KMS-11 (cell line): ENCODE measurements around the gene SYTL1.

Experiments used
- H2AFZ ChIP-seq: fragments of 200-600 bp; sonication (generic); 2 replicates; pipeline ENCODE4 v1.6.1; 2016; ENCODE audit warnings: antibody characterized with exemption, mixed run types, low read depth
- H3K27ac ChIP-seq: fragments of 200-600 bp; sonication (generic); 2 replicates; pipeline ENCODE4 v1.6.1; 2016; ENCODE audit warnings: mild to moderate bottlenecking, mixed run types
- H3K27me3 ChIP-seq: fragments of 200-600 bp; sonication (generic); 2 replicates; pipeline ENCODE4 v1.6.1; 2017; ENCODE audit warnings: mild to moderate bottlenecking, low read depth, mixed run types, moderate library complexity; ENCODE audit not compliant: insufficient read depth
- H3K36me3 ChIP-seq: fragments of 200-600 bp; sonication (generic); 2 replicates; pipeline ENCODE4 v1.6.1; 2017; ENCODE audit warnings: mild to moderate bottlenecking, mixed run types; ENCODE audit not compliant: insufficient read depth
- H3K4me1 ChIP-seq: fragments of 200-600 bp; sonication (generic); 2 replicates; pipeline ENCODE4 v1.6.1; 2016; ENCODE audit warnings: mild to moderate bottlenecking, low read depth, mixed run types; ENCODE audit not compliant: poor library complexity, severe bottlenecking
- H3K4me2 ChIP-seq: fragments of 200-600 bp; sonication (generic); 2 replicates; pipeline ENCODE4 v1.7.0; 2016; ENCODE audit warnings: mild to moderate bottlenecking, mixed run types
- H3K4me3 ChIP-seq: fragments of 200-600 bp; sonication (generic); IDR thresholded peaks from 2 replicates; pipeline ENCODE4 v1.6.1; 2017; ENCODE audit warnings: low read depth, low read length, mixed read lengths; ENCODE audit not compliant: insufficient read depth
- H3K79me2 ChIP-seq: fragments of 200-600 bp; sonication (generic); 2 replicates; pipeline ENCODE4 v1.6.1; 2016; ENCODE audit warnings: low read depth, mixed run types; ENCODE audit not compliant: insufficient read depth
- H3K9ac ChIP-seq: fragments of 200-600 bp; sonication (generic); 2 replicates; pipeline ENCODE4 v1.6.1; 2016; ENCODE audit warnings: mild to moderate bottlenecking, mixed run types
- H4K20me1 ChIP-seq: fragments of 200-600 bp; sonication (generic); 2 replicates; pipeline ENCODE4 v1.6.1; 2016; ENCODE audit warnings: mild to moderate bottlenecking, mixed run types; ENCODE audit not compliant: insufficient read depth
- CTCF ChIP-seq: fragments of 200-600 bp; sonication (generic); conservative IDR thresholded peaks from 2 replicates; pipeline ENCODE4 v1.6.1; 2017; ENCODE audit warnings: low read depth, mild to moderate bottlenecking, antibody characterized with exemption, low read length, moderate library complexity, mixed read lengths

The SYTL1 gene

GRCh38 chr1:27374362-27375086 lies 32.7 kb downstream of the SYTL1 start, which contains the start of gene FCN3:
Gene FCN3 (minus strand): TSS chr1:27374824. CDS start chr1:27374818, 6 bp downstream.
- no peaks in the 10 kb centered on the region for H3K79me2 ChIP-seq
- TF ChIP-seq CTCF = no peak
- H3K36me3 ChIP-seq = no peaks in the 10 kb centered on the region
- H4K20me1 ChIP-seq = no peaks in the 10 kb centered on the region
- H3K4me1 ChIP-seq = no peaks in the 10 kb centered on the region
- no peak within 1 kb of the TSS for H2AFZ ChIP-seq
- no peaks in the 10 kb centered on the region for H3K27me3 ChIP-seq
- H3K27ac ChIP-seq = no peak within 1 kb of the TSS
- H3K4me3 ChIP-seq = no peak within 1 kb of the TSS
- no peak within 1 kb of the TSS for H3K9ac ChIP-seq
- H3K4me2 ChIP-seq = no peak within 1 kb of the TSS

- no peak overlapping the region for H3K4me3 ChIP-seq
- H4K20me1 ChIP-seq = no peaks in the 10 kb centered on the region
- no peaks in the 10 kb centered on the region for H3K4me1 ChIP-seq
- H3K36me3 ChIP-seq = no peaks in the 10 kb centered on the region
- no peak for TF ChIP-seq CTCF
- no peak overlapping the region for H3K27ac ChIP-seq
- peaks cover 7% of the 10 kb centered on the region for H3K27me3 ChIP-seq
- no peaks in the 10 kb centered on the region for H3K79me2 ChIP-seq
- H3K4me2 ChIP-seq = no peak overlapping the region
- no peak overlapping the region for H2AFZ ChIP-seq
- H3K9ac ChIP-seq = no peak overlapping the region
Measured at GRCh38 chr1:27377760-27378495, 36.1 kb downstream of the SYTL1 start.

GRCh38 chr1:27379564-27380122 lies 37.8 kb downstream of the SYTL1 start:
- H3K27ac ChIP-seq = no peak overlapping the region
- no peak overlapping the region for H3K9ac ChIP-seq
- no peak for TF ChIP-seq CTCF
- no peak overlapping the region for H2AFZ ChIP-seq
- H3K4me2 ChIP-seq = no peak overlapping the region
- H3K36me3 ChIP-seq = no peaks in the 10 kb centered on the region
- no peaks in the 10 kb centered on the region for H4K20me1 ChIP-seq
- H3K27me3 ChIP-seq = peaks cover 7% of the 10 kb centered on the region
- H3K4me3 ChIP-seq = no peak overlapping the region
- no peaks in the 10 kb centered on the region for H3K79me2 ChIP-seq
- H3K4me1 ChIP-seq = no peaks in the 10 kb centered on the region

- no peaks in the 10 kb centered on the region for H4K20me1 ChIP-seq
- peaks cover 7% of the 10 kb centered on the region for H3K27me3 ChIP-seq
- TF ChIP-seq CTCF = no peak
- H3K9ac ChIP-seq = no peak overlapping the region
- H3K79me2 ChIP-seq = no peaks in the 10 kb centered on the region
- no peak overlapping the region for H3K4me3 ChIP-seq
- H3K27ac ChIP-seq = no peak overlapping the region
- H3K4me1 ChIP-seq = no peaks in the 10 kb centered on the region
- H3K4me2 ChIP-seq = no peak overlapping the region
- H3K36me3 ChIP-seq = no peaks in the 10 kb centered on the region
- H2AFZ ChIP-seq = no peak overlapping the region
Measured at GRCh38 chr1:27380224-27380623, 38.4 kb downstream of the SYTL1 start.
